ENCODE data around the gene AKAIN1.

GRCh38 chr18:5244941-5245340 is 47.9 kb upstream of the AKAIN1 start:
- TF ChIP-seq, protein P1, sequence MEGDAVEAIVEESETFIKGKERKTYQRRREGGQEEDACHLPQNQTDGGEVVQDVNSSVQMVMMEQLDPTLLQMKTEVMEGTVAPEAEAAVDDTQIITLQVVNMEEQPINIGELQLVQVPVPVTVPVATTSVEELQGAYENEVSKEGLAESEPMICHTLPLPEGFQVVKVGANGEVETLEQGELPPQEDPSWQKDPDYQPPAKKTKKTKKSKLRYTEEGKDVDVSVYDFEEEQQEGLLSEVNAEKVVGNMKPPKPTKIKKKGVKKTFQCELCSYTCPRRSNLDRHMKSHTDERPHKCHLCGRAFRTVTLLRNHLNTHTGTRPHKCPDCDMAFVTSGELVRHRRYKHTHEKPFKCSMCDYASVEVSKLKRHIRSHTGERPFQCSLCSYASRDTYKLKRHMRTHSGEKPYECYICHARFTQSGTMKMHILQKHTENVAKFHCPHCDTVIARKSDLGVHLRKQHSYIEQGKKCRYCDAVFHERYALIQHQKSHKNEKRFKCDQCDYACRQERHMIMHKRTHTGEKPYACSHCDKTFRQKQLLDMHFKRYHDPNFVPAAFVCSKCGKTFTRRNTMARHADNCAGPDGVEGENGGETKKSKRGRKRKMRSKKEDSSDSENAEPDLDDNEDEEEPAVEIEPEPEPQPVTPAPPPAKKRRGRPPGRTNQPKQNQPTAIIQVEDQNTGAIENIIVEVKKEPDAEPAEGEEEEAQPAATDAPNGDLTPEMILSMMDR (IDR thresholded peaks at IDR 0.05) = no peak
- TF ChIP-seq POLR2A (IDR thresholded peaks at IDR 0.05) = no peak
